K562 (cell line): Measurements from ENCODE around the gene KCNK7. TPM values are rescaled to one million over a fixed set of nuclear protein-coding genes. Genes with fewer than 3 reads are reported as not detected.
A peak's percentile ranks its signal among the peaks of the same experiment; 100 is the strongest.

Experiments
- CSDE1 ChIP-seq, 2 experiments: fragments of 450-650 bp; IDR thresholded peaks; 2 replicates each; pipeline ENCODE4 v1.6.1; 2016; ENCODE audit warnings: mild to moderate bottlenecking in 1 of 2
- EZH2 ChIP-seq: IDR thresholded peaks from 2 replicates; pipeline ENCODE4 v1.6.1; 2012; ENCODE audit warnings: low read depth, mild to moderate bottlenecking, inconsistent platforms, low read length, borderline replicate concordance
- FOXJ3 ChIP-seq: sonication (generic); formaldehyde crosslinking; IDR thresholded peaks from 2 replicates; pipeline ENCODE4 v1.4.0; 2020; ENCODE audit warnings: mild to moderate bottlenecking, missing genetic modification reagents
- HNRNPL ChIP-seq: fragments of 200-400 bp; formaldehyde crosslinking; IDR thresholded peaks from 2 replicates; pipeline ENCODE4 v1.6.1; 2017; ENCODE audit warnings: low read depth, mild to moderate bottlenecking, low read length
- HSF4 ChIP-seq: fragments of 250-450 bp; sonication (Bioruptor Pico); IDR thresholded peaks from 2 replicates; pipeline ENCODE4 v2.1.2; 2022; ENCODE audit warnings: mild to moderate bottlenecking, moderate library complexity, borderline replicate concordance
- PTTG1 ChIP-seq: fragments of 450-650 bp; IDR thresholded peaks from 2 replicates; pipeline ENCODE4 v1.6.1; 2016; ENCODE audit warnings: low read depth, mild to moderate bottlenecking, missing genetic modification characterization, missing compliant biosample characterization
- SMARCA5 ChIP-seq: fragments of 450-650 bp; IDR thresholded peaks from 2 replicates; pipeline ENCODE4 v1.6.1; 2016
- ZFP36 ChIP-seq: fragments of 150-350 bp; IDR thresholded peaks from 2 replicates; pipeline ENCODE4 v1.6.1; 2018; ENCODE audit warnings: low read length, low read depth; ENCODE audit not compliant: partially characterized antibody
- polyA plus RNA-seq, 8 experiments: library from polyadenylated mRNA; depleted of rRNA in 4 of 8; stranded (reverse) in 5 of 8; unstranded in 3 of 8; fragments of >200 nt; fragmentation: Nextera tagmentation in 2 of 8; fragmentation: Illumina TruSeq in 1 of 8; extraction: Ambion mirVana in 2 of 8; extraction: Trizol in 1 of 8; gene quantifications; 2 replicates each; pipeline versions ENCODE4 v1.2.1 to v1.2.3, GENCODE V29; 2011 to 2014; ENCODE audit warnings: inconsistent platforms in 1 of 8, missing spikeins in 1 of 8
- total RNA-seq, 7 experiments: library from RNA; depleted of rRNA in 6 of 7; stranded (reverse); fragments of >200 nt in 6 of 7; fragmentation: Illumina TruSeq in 2 of 7; extraction: Trizol in 2 of 7; gene quantifications; 2 replicates each; pipeline versions ENCODE4 v1.2.1 to v1.2.3, GENCODE V29; 2011 to 2021; ENCODE audit warnings: low replicate concordance in 1 of 7
- TF ChIP-seq, protein P1 (sequence below): fragments of 450-650 bp; IDR thresholded peaks from one replicate; pipeline ENCODE4 v1.6.1; 2018; ENCODE audit warnings: mild to moderate bottlenecking, moderate library complexity; ENCODE audit not compliant: partially characterized antibody
- TF ChIP-seq, protein P2 (sequence below): fragments of 250-450 bp; sonication (Bioruptor Pico); IDR thresholded peaks from 2 replicates; pipeline ENCODE4 v1.5.0; 2021; ENCODE audit warnings: mild to moderate bottlenecking, borderline replicate concordance

KCNK7 gene
- total and polyA plus RNA-seq, 9 of the 15 experiments (the other 6 are each of a cell fraction or from before 2014, with no cell fraction given), result 0.07 to 0.40 TPM; not detected in 7

DNA sequence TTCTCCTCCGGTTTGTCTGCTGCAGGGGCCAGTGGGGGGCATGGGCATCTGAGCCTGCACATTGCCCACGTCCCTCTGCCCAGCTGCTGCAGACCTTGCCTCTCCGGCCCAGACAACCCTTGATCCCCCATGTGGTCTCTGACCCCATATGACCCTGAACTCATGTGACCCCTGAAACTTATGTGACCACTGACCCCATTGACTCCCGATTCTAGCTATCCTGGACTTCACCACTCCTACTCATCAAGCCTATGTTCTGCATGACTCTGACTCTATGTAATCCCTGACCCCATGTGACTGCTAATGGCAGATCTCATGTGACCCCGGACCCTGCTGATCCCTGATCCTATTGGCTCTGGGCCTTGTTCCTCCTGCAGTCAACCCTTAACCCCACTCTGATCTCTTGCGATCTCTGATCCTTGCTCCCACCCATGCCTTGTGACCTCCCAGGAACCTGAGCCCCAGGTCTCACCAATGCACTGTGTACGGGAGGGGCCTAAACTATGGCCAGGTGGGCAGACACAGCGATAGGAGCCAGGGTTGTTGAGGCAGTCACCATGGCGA lies 43.1 kb downstream of the KCNK7 start (continued):
- TF ChIP-seq, protein P1, sequence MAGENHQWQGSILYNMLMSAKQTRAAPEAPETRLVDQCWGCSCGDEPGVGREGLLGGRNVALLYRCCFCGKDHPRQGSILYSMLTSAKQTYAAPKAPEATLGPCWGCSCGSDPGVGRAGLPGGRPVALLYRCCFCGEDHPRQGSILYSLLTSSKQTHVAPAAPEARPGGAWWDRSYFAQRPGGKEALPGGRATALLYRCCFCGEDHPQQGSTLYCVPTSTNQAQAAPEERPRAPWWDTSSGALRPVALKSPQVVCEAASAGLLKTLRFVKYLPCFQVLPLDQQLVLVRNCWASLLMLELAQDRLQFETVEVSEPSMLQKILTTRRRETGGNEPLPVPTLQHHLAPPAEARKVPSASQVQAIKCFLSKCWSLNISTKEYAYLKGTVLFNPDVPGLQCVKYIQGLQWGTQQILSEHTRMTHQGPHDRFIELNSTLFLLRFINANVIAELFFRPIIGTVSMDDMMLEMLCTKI, result no peak
- no peak for TF ChIP-seq EZH2
- TF ChIP-seq SMARCA5, result no peak
- no peak for TF ChIP-seq ZFP36
- TF ChIP-seq HSF4 (CRISPR knock-in tag), result no peak
- TF ChIP-seq CSDE1 (IDR thresholded peaks at IDR 0.05), result no peak
- no peak for TF ChIP-seq PTTG1 (tag)
- TF ChIP-seq HNRNPL, result peak; percentile 11; the same call in 1 of the 2 replicates
- TF ChIP-seq FOXJ3 (CRISPR knock-in tag), result no peak
- TF ChIP-seq, protein P2, sequence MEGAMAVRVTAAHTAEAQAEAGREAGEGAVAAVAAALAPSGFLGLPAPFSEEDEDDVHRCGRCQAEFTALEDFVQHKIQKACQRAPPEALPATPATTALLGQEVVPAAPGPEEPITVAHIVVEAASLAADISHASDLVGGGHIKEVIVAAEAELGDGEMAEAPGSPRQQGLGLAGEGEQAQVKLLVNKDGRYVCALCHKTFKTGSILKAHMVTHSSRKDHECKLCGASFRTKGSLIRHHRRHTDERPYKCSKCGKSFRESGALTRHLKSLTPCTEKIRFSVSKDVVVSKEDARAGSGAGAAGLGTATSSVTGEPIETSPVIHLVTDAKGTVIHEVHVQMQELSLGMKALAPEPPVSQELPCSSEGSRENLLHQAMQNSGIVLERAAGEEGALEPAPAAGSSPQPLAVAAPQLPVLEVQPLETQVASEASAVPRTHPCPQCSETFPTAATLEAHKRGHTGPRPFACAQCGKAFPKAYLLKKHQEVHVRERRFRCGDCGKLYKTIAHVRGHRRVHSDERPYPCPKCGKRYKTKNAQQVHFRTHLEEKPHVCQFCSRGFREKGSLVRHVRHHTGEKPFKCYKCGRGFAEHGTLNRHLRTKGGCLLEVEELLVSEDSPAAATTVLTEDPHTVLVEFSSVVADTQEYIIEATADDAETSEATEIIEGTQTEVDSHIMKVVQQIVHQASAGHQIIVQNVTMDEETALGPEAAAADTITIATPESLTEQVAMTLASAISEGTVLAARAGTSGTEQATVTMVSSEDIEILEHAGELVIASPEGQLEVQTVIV (CRISPR knock-in tag), result no peak
- TF ChIP-seq, all 486 proteins: peak for 12
